GM12878 (cell line): ENCODE data around the gene TRDN.
A peak's percentile ranks its signal among the peaks of the same experiment; 100 is the strongest.

ENCODE experiments used
- BHLHE40 ChIP-seq, 2 experiments: fragments of 450-650 bp in 1 of 2; IDR thresholded peaks; 2 replicates each; pipeline ENCODE4 v1.6.1; 2011 to 2017; ENCODE audit warnings: low read depth in 2 of 2, borderline replicate concordance in 1 of 2, improper control_type of control experiment in 1 of 2, low read length in 1 of 2, mild to moderate bottlenecking in 1 of 2
- CEBPB ChIP-seq, 2 experiments: fragments of 150-350 bp in 1 of 2; IDR thresholded peaks; 2 replicates each; pipeline ENCODE4 v1.6.1; 2012 to 2014; ENCODE audit warnings: low read depth in 2 of 2, low read length in 2 of 2, borderline replicate concordance in 1 of 2, inconsistent platforms in 1 of 2
- CTCF ChIP-seq, 3 experiments: IDR thresholded peaks in 2 of 3; conservative IDR thresholded peaks in 1 of 3; 2 replicates each; pipeline ENCODE4 v1.5.1; 2011; ENCODE audit warnings: low read depth in 3 of 3, low read length in 3 of 3, mild to moderate bottlenecking in 3 of 3, control low read depth in 2 of 3, moderate library complexity in 2 of 3, inconsistent platforms in 1 of 3, mixed read lengths in 1 of 3; ENCODE audit not compliant: control insufficient read depth in 2 of 3, insufficient read depth in 1 of 3; ENCODE audit errors: extremely low read depth in 1 of 3
- E4F1 ChIP-seq: fragments of 450-650 bp; IDR thresholded peaks from 2 replicates; pipeline ENCODE4 v1.6.1; 2018; ENCODE audit warnings: borderline replicate concordance, mild to moderate bottlenecking; ENCODE audit not compliant: partially characterized antibody
- HCFC1 ChIP-seq: fragments of 150-350 bp; IDR thresholded peaks from 2 replicates; pipeline ENCODE4 v1.6.1; 2014; ENCODE audit warnings: low read length
- JUND ChIP-seq: IDR thresholded peaks from 2 replicates; pipeline ENCODE4 v1.6.1; 2012; ENCODE audit warnings: low read depth, mild to moderate bottlenecking, low read length, improper control_type of control experiment, moderate library complexity
- MAX ChIP-seq: IDR thresholded peaks from 2 replicates; pipeline ENCODE4 v1.6.1; 2012; ENCODE audit warnings: low read depth, low read length, improper control_type of control experiment
- POLR2A ChIP-seq: IDR thresholded peaks from 2 replicates; pipeline ENCODE4 v1.6.1; 2011; ENCODE audit warnings: low read depth, mild to moderate bottlenecking, low read length
- POU2F2 ChIP-seq: IDR thresholded peaks from 3 replicates; pipeline ENCODE4 v1.6.1; 2011; ENCODE audit warnings: low read depth, mild to moderate bottlenecking, low read length, borderline replicate concordance
- ZNF24 ChIP-seq: fragments of 450-650 bp; IDR thresholded peaks from 2 replicates; pipeline ENCODE4 v1.6.1; 2017; ENCODE audit warnings: antibody characterized with exemption, mild to moderate bottlenecking
- ZNF274 ChIP-seq: IDR thresholded peaks from one replicate; pipeline ENCODE4 v1.8.0; 2011; ENCODE audit not compliant: insufficient read length, insufficient read depth

GRCh38 chr6:123415844-123416468 lies 220.8 kb downstream of the TRDN start:
- TF ChIP-seq CTCF (IDR thresholded peaks at IDR 0.05 in 2 of 3, conservative IDR thresholded peaks at IDR 0.05 in 1 of 3; ENCODE audit: control insufficient read depth in 2 of 3, extremely low read depth in 1 of 3, insufficient read depth in 1 of 3, low read depth in 3 of 3, low read length in 3 of 3), result peak; percentile 65 to 68 (median 67)
- TF ChIP-seq CEBPB (IDR thresholded peaks at IDR 0.05; ENCODE audit: borderline replicate concordance in 1 of 2, low read depth in 2 of 2, low read length in 2 of 2), result no peak
- TF ChIP-seq BHLHE40 (IDR thresholded peaks at IDR 0.05; ENCODE audit: borderline replicate concordance in 1 of 2, low read depth in 2 of 2, low read length in 1 of 2), result no peak
- no peak for TF ChIP-seq E4F1
- TF ChIP-seq MAX, result no peak
- TF ChIP-seq HCFC1, result no peak
- TF ChIP-seq ZNF24, result no peak
- no peak for TF ChIP-seq POLR2A
- no peak for TF ChIP-seq POU2F2
- TF ChIP-seq ZNF274, result no peak
- TF ChIP-seq JUND, result no peak
